ENCODE data around the gene P2RY2. TPM values are rescaled to one million over a fixed set of nuclear protein-coding genes. Genes with fewer than 3 reads are reported as not detected.

The P2RY2 gene
- total and polyA plus RNA-seq, 2 of the 8 experiments (the other 6 are each of a cell fraction or from before 2014, with no cell fraction given) = 1.0 to 1.5 TPM

DNA sequence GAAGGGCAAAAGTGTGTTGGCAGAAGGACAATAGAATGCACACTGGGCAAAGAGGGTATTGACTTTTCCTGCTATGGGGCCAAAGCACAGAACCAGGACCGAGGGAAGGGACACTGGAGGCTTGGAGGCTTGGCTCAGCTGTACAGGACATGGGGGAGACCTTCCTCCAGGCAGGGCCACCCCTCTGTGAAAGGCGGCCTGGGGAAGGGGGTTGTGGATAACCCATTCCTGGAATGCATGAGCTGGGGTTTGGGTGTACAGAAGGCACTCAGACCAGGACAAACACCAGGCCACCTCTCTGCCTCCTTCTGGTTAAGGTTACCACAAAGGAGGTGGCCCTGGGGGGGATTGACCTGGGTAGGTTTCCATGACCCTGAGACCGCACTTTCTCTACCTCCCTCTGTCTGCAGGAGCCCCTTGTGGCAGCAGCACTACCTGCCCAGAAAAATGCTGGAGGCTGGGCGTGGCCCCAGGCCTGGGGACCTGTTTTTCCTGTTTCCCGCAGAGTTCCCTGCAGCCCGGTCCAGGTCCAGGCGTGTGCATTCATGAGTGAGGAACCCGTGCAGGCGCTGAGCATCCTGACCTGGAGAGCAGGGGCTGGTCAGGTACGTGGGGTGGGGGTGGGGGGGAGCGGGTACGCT, 9.6 kb downstream of the P2RY2 start:
- no peak for FAIRE-seq
- Histone ChIP-seq H2BK120ac (replicated peaks; ENCODE audit: low read depth, low read length) (no peak overlapping the region), H3K18ac (ENCODE audit: extremely low read depth, low read length) (peak overlapping the region; percentile 42; the same call in 1 of the 2 replicates), H3K23me2 (ENCODE audit: low read depth, low read length) (no peaks in the 10 kb centered on the region; the same call in 1 of the 2 replicates), H3K9me3 (ENCODE audit: insufficient read depth in 2 of 2, low read depth in 1 of 2, low read length in 1 of 2) (no peaks in the 10 kb centered on the region), H3K4me2 (ENCODE audit: insufficient read depth in 1 of 2, low read depth in 2 of 2, low read length in 2 of 2) (peak overlapping the region; percentile 43 to 55), H2BK20ac (ENCODE audit: low read length) (peak overlapping the region; percentile 48), H2BK15ac (ENCODE audit: low read length) (peak overlapping the region; percentile 89; the same call in 1 of the 2 replicates), H2AFZ (ENCODE audit: low read length) (peak overlapping the region; percentile 90), H3K4ac (replicated peaks; ENCODE audit: insufficient read length, low read depth, low read length) (no peak overlapping the region), H3K79me2 (ENCODE audit: control insufficient read depth in 1 of 2, insufficient read depth in 2 of 2, low read length in 2 of 2) (no peaks in the 10 kb centered on the region), H3K14ac (ENCODE audit: insufficient read length) (no peak overlapping the region), H3K27me3 (replicated peaks in 1 of 4; ENCODE audit: control insufficient read depth in 3 of 4, extremely low read depth in 1 of 4, insufficient read depth in 3 of 4, low read length in 3 of 4) (no peaks in the 10 kb centered on the region; a peak in 2 of 7 replicates), H4K91ac (replicated peaks; ENCODE audit: insufficient read length, low read length) (no peak overlapping the region), H2AK5ac (ENCODE audit: low read depth, low read length) (0 out of 2 replicates have a peak overlapping the region, but pooled peaks have one; percentile 71), H4K5ac (ENCODE audit: insufficient read length, low read depth, low read length) (no peak overlapping the region), H4K8ac (ENCODE audit: extremely low read depth, insufficient read depth, low read length) (peak overlapping the region; percentile 66; the same call in 1 of the 2 replicates), H3K56ac (replicated peaks; ENCODE audit: insufficient read length, low read depth, low read length) (no peak overlapping the region), H3K9ac (replicated peaks in 1 of 4; ENCODE audit: extremely low read depth in 1 of 4, low read depth in 3 of 4, low read length in 3 of 4) (no peak overlapping the region; a peak in 1 of 7 replicates), H3K36me3 (ENCODE audit: control insufficient read depth in 2 of 4, insufficient read depth in 4 of 4, low read length in 3 of 4) (no peaks in the 10 kb centered on the region), H2BK5ac (ENCODE audit: low read depth, low read length) (no peak overlapping the region), H4K20me1 (replicated peaks in 1 of 2; ENCODE audit: control insufficient read depth in 1 of 2, insufficient read depth in 2 of 2, low read length in 2 of 2) (no peaks in the 10 kb centered on the region), H3K4me3 (ENCODE audit: extremely low read depth in 1 of 4, insufficient read depth in 2 of 4, low read depth in 3 of 4, low read length in 4 of 4) (peak overlapping the region in 1 of 4 experiments; percentile 25; a peak in 2 of 8 replicates), H3K4me1 (replicated peaks in 1 of 4; ENCODE audit: control insufficient read depth in 3 of 4, insufficient read depth in 4 of 4, low read length in 3 of 4) (peaks cover 3 to 15% (median 13%) of the 10 kb centered on the region in 4 experiments), H3K27ac (ENCODE audit: low read depth, low read length) (no peak overlapping the region), H3K23ac (ENCODE audit: insufficient read length) (no peak overlapping the region), H3K79me1 (ENCODE audit: low read depth, low read length) (no peaks in the 10 kb centered on the region; the same call in 1 of the 2 replicates), H2BK12ac (ENCODE audit: low read depth, low read length) (peak overlapping the region; percentile 68; the same call in 1 of the 2 replicates)
- CTCF ChIA-PET (ENCODE audit: partially characterized antibody) = interaction anchor here (1.1 to 21.6 kb wide), 9 partner anchors 9 to 75 kb away, joined by 3 to 451 read pairs (median 7); partner anchors contain the start of gene P2RY2
- POLR2A ChIA-PET (ENCODE audit: partially characterized antibody) = interaction anchor here (1.6 kb wide), 1 partner anchor 27 kb away, joined by 3 read pairs; no protein-coding TSS in a partner anchor
- 26% methylated on average over 11 of the region's 12 CpGs; no CpG with 5 or more reads in 1 of the 2 experiments for WGBS, 2 experiments (ENCODE audit: extremely low coverage in 1 of 2, insufficient coverage in 1 of 2, insufficient read length in 1 of 2, insufficient replicate concordance in 2 of 2, low coverage in 1 of 2, low lambda C conversion rate in 2 of 2, missing lambda C conversion rate in 1 of 2)
- DNase-seq (ENCODE audit: low read depth in 1 of 2, low spot score in 2 of 2) = peak in 1 of 2 experiments; percentile 87
- TF ChIP-seq CEBPB (IDR thresholded peaks at IDR 0.05; ENCODE audit: low read depth, low read length) (no peak), POLR2AphosphoS5 (IDR thresholded peaks at IDR 0.05; ENCODE audit: low read depth, low read length) (no peak), ASH2L (IDR thresholded peaks at IDR 0.05; ENCODE audit: low read length) (peak; percentile 30), POLR2A (IDR thresholded peaks at IDR 0.05; ENCODE audit: control extremely low read depth in 1 of 2, low read depth in 2 of 2, low read length in 2 of 2) (0 out of 3 replicates have a peak, but pooled peaks of 1 of the 2 experiments have one; percentile 38), EZH2 (IDR thresholded peaks at IDR 0.05; ENCODE audit: low read depth, low read length, severe bottlenecking) (no peak), SP4 (IDR thresholded peaks at IDR 0.05; ENCODE audit: low read length) (no peak), HDAC6 (IDR thresholded peaks at IDR 0.05; ENCODE audit: low read depth, low read length) (no peak), POU5F1 (IDR thresholded peaks at IDR 0.05; ENCODE audit: low read depth, low read length) (no peak), JUND (IDR thresholded peaks at IDR 0.05; ENCODE audit: low read length) (no peak), CHD2 (IDR thresholded peaks at IDR 0.05; ENCODE audit: low read length) (no peak)
- TF ChIP-seq, protein P1, sequence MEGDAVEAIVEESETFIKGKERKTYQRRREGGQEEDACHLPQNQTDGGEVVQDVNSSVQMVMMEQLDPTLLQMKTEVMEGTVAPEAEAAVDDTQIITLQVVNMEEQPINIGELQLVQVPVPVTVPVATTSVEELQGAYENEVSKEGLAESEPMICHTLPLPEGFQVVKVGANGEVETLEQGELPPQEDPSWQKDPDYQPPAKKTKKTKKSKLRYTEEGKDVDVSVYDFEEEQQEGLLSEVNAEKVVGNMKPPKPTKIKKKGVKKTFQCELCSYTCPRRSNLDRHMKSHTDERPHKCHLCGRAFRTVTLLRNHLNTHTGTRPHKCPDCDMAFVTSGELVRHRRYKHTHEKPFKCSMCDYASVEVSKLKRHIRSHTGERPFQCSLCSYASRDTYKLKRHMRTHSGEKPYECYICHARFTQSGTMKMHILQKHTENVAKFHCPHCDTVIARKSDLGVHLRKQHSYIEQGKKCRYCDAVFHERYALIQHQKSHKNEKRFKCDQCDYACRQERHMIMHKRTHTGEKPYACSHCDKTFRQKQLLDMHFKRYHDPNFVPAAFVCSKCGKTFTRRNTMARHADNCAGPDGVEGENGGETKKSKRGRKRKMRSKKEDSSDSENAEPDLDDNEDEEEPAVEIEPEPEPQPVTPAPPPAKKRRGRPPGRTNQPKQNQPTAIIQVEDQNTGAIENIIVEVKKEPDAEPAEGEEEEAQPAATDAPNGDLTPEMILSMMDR (IDR thresholded peaks at IDR 0.05; ENCODE audit: control extremely low read depth in 1 of 3, insufficient read depth in 1 of 3, low read depth in 1 of 3, low read length in 3 of 3) = peak; percentile 50 to 67 (median 62)
